PC-9 (cell line): ENCODE results near the gene RAP1GAP2. TPM values are rescaled to one million over a fixed set of nuclear protein-coding genes. Genes with fewer than 3 reads are reported as not detected.

Experiments
- BruUV-seq: library from RNA; stranded (reverse); fragments of 400-500 nt; replicated peaks from 2 replicates; lab custom pipeline; 2021; lab: Mats Ljungman, UMichigan
- CTCF ChIA-PET: fragments of 300-600 bp; sonication (Branson Sonifier 250); formaldehyde crosslinking; loops from one replicate; lab custom pipeline; 2022; ENCODE audit warnings: antibody characterized with exemption; lab: Charles Lee
- POLR2A ChIA-PET: fragments of 300-600 bp; sonication (Branson Sonifier 250); formaldehyde crosslinking; loops from one replicate; lab custom pipeline; 2022; ENCODE audit warnings: antibody characterized with exemption; ENCODE audit not compliant: unreplicated experiment; lab: Charles Lee
- DNase-seq, 2 experiments: peaks; one replicate each; pipeline versions ENCODE4 v3.0.0 to v3.0.0-alpha.2; 2015 to 2022; ENCODE audit warnings: mixed read lengths in 1 of 2
- H2AFZ ChIP-seq: fragments of 200-600 bp; sonication (generic); 2 replicates; pipeline ENCODE4 v1.8.1; 2017; ENCODE audit warnings: antibody characterized with exemption
- H3F3A ChIP-seq: fragments of 200-600 bp; sonication (generic); 2 replicates; pipeline ENCODE4 v1.8.1; 2017; ENCODE audit warnings: antibody characterized with exemption, mild to moderate bottlenecking, low read depth; ENCODE audit not compliant: insufficient read depth
- H3K27ac ChIP-seq: fragments of 200-600 bp; sonication (generic); 2 replicates; pipeline ENCODE4 v1.6.1; 2016; ENCODE audit warnings: mixed run types
- H3K27me3 ChIP-seq: fragments of 200-600 bp; sonication (generic); 2 replicates; pipeline ENCODE4 v1.6.1; 2016; ENCODE audit warnings: low read depth, mixed run types; ENCODE audit not compliant: insufficient read depth
- H3K36me3 ChIP-seq: fragments of 200-600 bp; sonication (generic); 2 replicates; pipeline ENCODE4 v1.6.1; 2016; ENCODE audit warnings: low read depth, mixed run types
- H3K4me1 ChIP-seq: fragments of 200-600 bp; sonication (generic); replicated peaks from 2 replicates; pipeline ENCODE4 v1.6.1; 2016; ENCODE audit warnings: mixed run types; ENCODE audit not compliant: insufficient read depth
- H3K4me2 ChIP-seq: fragments of 200-600 bp; sonication (generic); 2 replicates; pipeline ENCODE4 v1.6.1; 2017; ENCODE audit warnings: mixed run types
- H3K4me3 ChIP-seq: fragments of 200-600 bp; sonication (generic); 2 replicates; pipeline ENCODE4 v1.6.1; 2016; ENCODE audit warnings: mixed run types
- H3K79me2 ChIP-seq: fragments of 200-600 bp; sonication (generic); 2 replicates; pipeline ENCODE4 v1.6.1; 2017; ENCODE audit warnings: low read depth, mixed run types
- H3K9me2 ChIP-seq: fragments of 200-600 bp; sonication (generic); 2 replicates; pipeline ENCODE4 v1.8.1; 2017; ENCODE audit warnings: mild to moderate bottlenecking; ENCODE audit not compliant: insufficient read depth
- H3K9me3 ChIP-seq: fragments of 200-600 bp; sonication (generic); 2 replicates; pipeline ENCODE4 v1.8.1; 2016; ENCODE audit warnings: low read depth; ENCODE audit not compliant: insufficient read depth
- H4K20me1 ChIP-seq: fragments of 200-600 bp; sonication (generic); 2 replicates; pipeline ENCODE4 v1.8.1; 2017; ENCODE audit not compliant: insufficient read depth
- EZH2 ChIP-seq: fragments of 200-600 bp; sonication (generic); IDR thresholded peaks from 2 replicates; pipeline ENCODE4 v1.8.0; 2017; ENCODE audit warnings: antibody characterized with exemption, low read depth
- intact Hi-C: fragments of 100-400 bp; cut with micrococcal nuclease; formaldehyde crosslinking; loops from one replicate; pipeline ENCODE4 v1.10.0; 2022; ENCODE audit not compliant: unreplicated experiment
- total RNA-seq: library from RNA; stranded (reverse); gene quantifications from 2 replicates; pipeline ENCODE4 v1.2.3, GENCODE V29; 2021
- TF ChIP-seq, protein P1 (sequence below): fragments of 200-600 bp; sonication (generic); conservative IDR thresholded peaks from 2 replicates; pipeline ENCODE4 v1.6.1; 2017; ENCODE audit warnings: mixed run types, antibody characterized with exemption, mild to moderate bottlenecking, moderate library complexity

Gene RAP1GAP2
- total RNA-seq, 1 experiment from 2014 or later, result 10.1 TPM

DNA sequence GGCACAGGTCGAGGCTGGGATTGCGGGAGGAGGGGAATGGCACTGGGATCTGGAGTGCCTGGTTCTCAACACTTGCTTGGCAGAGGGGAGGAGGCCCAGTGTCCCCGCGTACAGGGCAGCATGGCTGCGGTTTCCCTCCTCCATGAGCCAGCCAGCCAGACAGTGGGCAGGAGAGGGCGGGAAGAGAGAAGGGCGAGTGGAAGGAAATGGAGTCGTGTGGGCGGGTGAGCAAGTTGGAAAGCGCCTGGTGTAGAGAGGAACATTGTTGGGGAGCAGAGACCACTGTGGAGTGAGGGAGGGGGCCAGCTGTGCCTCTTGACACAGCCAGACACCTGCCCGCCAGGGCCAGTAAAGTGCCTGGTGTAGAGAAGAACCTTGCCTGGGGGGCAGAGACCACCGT, 136.7 kb downstream of the RAP1GAP2 start:
- H3K4me2 ChIP-seq, result no peak overlapping the region
- H3F3A ChIP-seq, result peaks cover 8% of the 10 kb centered on the region; the same call in 1 of the 2 replicates
- no peak for DNase-seq
- no peaks in the 10 kb centered on the region for H3K9me2 ChIP-seq
- no TSS peak for BruUV-seq
- H3K4me3 ChIP-seq, result no peak overlapping the region
- TF ChIP-seq, protein P1, sequence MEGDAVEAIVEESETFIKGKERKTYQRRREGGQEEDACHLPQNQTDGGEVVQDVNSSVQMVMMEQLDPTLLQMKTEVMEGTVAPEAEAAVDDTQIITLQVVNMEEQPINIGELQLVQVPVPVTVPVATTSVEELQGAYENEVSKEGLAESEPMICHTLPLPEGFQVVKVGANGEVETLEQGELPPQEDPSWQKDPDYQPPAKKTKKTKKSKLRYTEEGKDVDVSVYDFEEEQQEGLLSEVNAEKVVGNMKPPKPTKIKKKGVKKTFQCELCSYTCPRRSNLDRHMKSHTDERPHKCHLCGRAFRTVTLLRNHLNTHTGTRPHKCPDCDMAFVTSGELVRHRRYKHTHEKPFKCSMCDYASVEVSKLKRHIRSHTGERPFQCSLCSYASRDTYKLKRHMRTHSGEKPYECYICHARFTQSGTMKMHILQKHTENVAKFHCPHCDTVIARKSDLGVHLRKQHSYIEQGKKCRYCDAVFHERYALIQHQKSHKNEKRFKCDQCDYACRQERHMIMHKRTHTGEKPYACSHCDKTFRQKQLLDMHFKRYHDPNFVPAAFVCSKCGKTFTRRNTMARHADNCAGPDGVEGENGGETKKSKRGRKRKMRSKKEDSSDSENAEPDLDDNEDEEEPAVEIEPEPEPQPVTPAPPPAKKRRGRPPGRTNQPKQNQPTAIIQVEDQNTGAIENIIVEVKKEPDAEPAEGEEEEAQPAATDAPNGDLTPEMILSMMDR, result no peak
- TF ChIP-seq EZH2, result no peak
- no peaks in the 10 kb centered on the region for H3K4me1 ChIP-seq
- intact Hi-C loops, result no loop called here
- POLR2A ChIA-PET, result no interaction called here
- no peak overlapping the region for H3K27ac ChIP-seq
- no peaks in the 10 kb centered on the region for H3K9me3 ChIP-seq
- no peaks in the 10 kb centered on the region for H3K36me3 ChIP-seq
- H3K79me2 ChIP-seq, result no peaks in the 10 kb centered on the region
- CTCF ChIA-PET, result interaction anchor here (1.1 kb wide), 1 partner anchor 84 kb away, joined by 4 read pairs; no protein-coding TSS in a partner anchor
- no peak overlapping the region for H2AFZ ChIP-seq
- H3K27me3 ChIP-seq, result no peaks in the 10 kb centered on the region
- no peaks in the 10 kb centered on the region for H4K20me1 ChIP-seq

DNA sequence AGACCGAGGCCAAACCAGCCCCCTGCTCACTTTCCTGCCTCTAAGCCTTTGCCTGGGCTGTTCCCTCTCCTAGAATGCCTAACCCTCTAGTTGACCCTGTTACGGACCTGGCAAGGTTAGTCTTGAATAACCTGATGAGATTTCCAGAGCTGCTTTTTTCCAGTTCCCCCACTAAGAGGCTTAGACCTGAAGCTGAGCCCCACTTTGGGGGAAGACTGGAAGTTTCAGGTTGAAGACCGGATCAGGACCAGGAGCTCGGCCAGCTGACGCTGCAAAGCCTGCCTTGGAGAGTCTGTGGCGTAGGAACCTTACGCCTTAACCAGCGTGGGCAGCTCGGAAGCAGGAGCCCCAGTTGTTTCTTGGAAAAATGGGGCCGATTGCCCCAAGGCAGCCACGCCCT, 137.4 kb downstream of the RAP1GAP2 start:
- POLR2A ChIA-PET, result no interaction called here
- intact Hi-C loops, result no loop called here
- no TSS peak for BruUV-seq

DNA sequence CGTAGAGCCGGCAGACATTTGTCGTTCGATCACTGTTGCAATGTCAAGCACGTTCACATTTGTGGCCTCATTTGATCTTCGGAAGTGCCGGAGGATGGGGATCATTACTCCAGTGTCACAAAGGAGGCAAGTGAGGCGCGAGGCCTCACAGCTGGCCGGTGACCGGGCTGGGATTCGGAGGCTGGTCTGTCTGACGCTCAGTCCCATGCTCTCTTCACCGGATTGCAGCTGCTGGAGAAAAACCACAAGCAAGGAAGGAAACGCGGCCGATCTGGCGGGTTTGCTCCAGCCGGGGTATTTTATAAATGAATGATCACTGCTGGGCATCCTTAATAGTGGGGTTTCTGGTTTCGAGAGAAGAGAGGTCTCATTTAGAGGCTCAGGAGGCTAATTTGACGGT, 139.4 kb downstream of the RAP1GAP2 start:
- no peak for TF ChIP-seq EZH2
- TF ChIP-seq, protein P1, result no peak
- Histone ChIP-seq H2AFZ (no peak overlapping the region), H3K4me3 (no peak overlapping the region), H3K36me3 (no peaks in the 10 kb centered on the region), H3K9me2 (no peaks in the 10 kb centered on the region), H3K27me3 (no peaks in the 10 kb centered on the region), H3K79me2 (no peaks in the 10 kb centered on the region), H3K4me1 (no peaks in the 10 kb centered on the region), H3K4me2 (no peak overlapping the region), H3K27ac (no peak overlapping the region), H4K20me1 (no peaks in the 10 kb centered on the region), H3K9me3 (no peaks in the 10 kb centered on the region), H3F3A (peaks cover 6% of the 10 kb centered on the region; the same call in 1 of the 2 replicates)
- DNase-seq, result no peak
- intact Hi-C loops, result no loop called here
- BruUV-seq, result no TSS peak
- ChIA-PET POLR2A (no interaction called here), CTCF (no interaction called here)

More for the DNA sequence above, 137.4 kb downstream of the RAP1GAP2 start:
- Histone ChIP-seq H4K20me1 (no peaks in the 10 kb centered on the region), H3K36me3 (no peaks in the 10 kb centered on the region), H3K4me3 (no peak overlapping the region), H3F3A (peaks cover 6% of the 10 kb centered on the region; the same call in 1 of the 2 replicates), H3K79me2 (no peaks in the 10 kb centered on the region), H3K4me1 (no peaks in the 10 kb centered on the region), H2AFZ (no peak overlapping the region), H3K4me2 (no peak overlapping the region), H3K27ac (no peak overlapping the region), H3K27me3 (no peaks in the 10 kb centered on the region), H3K9me2 (no peaks in the 10 kb centered on the region), H3K9me3 (no peaks in the 10 kb centered on the region)
- CTCF ChIA-PET, result interaction anchor here (1.1 kb wide), 1 partner anchor 85 kb away, joined by 4 read pairs; no protein-coding TSS in a partner anchor
- TF ChIP-seq, protein P1, result no peak
- no peak for TF ChIP-seq EZH2
- DNase-seq, result no peak
